IMR-90 (cell line): Measurements from ENCODE around the gene ATP2B1. TPM values are rescaled to one million over a fixed set of nuclear protein-coding genes. Genes with fewer than 3 reads are reported as not detected.

ENCODE experiments used
- ATAC-seq: fragments of 200-7000 bp; cut with Tn5 transposase; 2 replicates; pipeline ENCODE4 v1.9.1; 2020; ENCODE audit warnings: low read depth, mild to moderate bottlenecking, moderate library complexity
- BruUV-seq: library from RNA; stranded (reverse); fragments of 400-500 nt; replicated peaks from 2 replicates; lab custom pipeline; 2021; lab: Mats Ljungman, UMichigan
- CTCF ChIA-PET: fragments of 300-600 bp; formaldehyde crosslinking; extraction: SDS; loops from one replicate; lab custom pipeline; 2021; ENCODE audit warnings: antibody characterized with exemption; lab: Yijun Ruan, JAX
- POLR2A ChIA-PET: fragments of 300-600 bp; sonication (Branson Sonifier 250); formaldehyde crosslinking; loops from one replicate; lab custom pipeline; 2022; ENCODE audit warnings: antibody characterized with exemption; ENCODE audit not compliant: unreplicated experiment; lab: Charles Lee
- DNase-seq: peaks from one replicate; pipeline ENCODE4 v3.0.0; 2013
- H2AFZ ChIP-seq: replicated peaks from 2 replicates; pipeline ENCODE3; 2013; ENCODE audit warnings: low read length, mild to moderate bottlenecking; ENCODE audit not compliant: poor library complexity
- H2AK5ac ChIP-seq: 2 replicates; pipeline ENCODE4 v1.6.1; 2013; ENCODE audit warnings: low read depth, low read length, inconsistent platforms
- H2AK9ac ChIP-seq: replicated peaks from 2 replicates; pipeline ENCODE3; 2013; ENCODE audit warnings: mild to moderate bottlenecking, low read depth, low read length, moderate library complexity; ENCODE audit not compliant: poor library complexity
- H2BK120ac ChIP-seq: 2 replicates; pipeline ENCODE4 v1.6.1; 2013; ENCODE audit warnings: low read depth, low read length, inconsistent platforms
- H2BK15ac ChIP-seq: 3 replicates; pipeline ENCODE4 v1.6.1; 2013; ENCODE audit warnings: low read depth, low read length, inconsistent platforms
- H2BK20ac ChIP-seq: 2 replicates; pipeline ENCODE4 v1.6.1; 2013; ENCODE audit warnings: low read depth, mild to moderate bottlenecking, inconsistent platforms, low read length, moderate library complexity
- H2BK5ac ChIP-seq: 2 replicates; pipeline ENCODE4 v1.6.1; 2013; ENCODE audit warnings: mild to moderate bottlenecking, low read depth, low read length, inconsistent platforms; ENCODE audit not compliant: poor library complexity, severe bottlenecking
- H3K14ac ChIP-seq: replicated peaks from 2 replicates; pipeline ENCODE4 v1.6.1; 2013; ENCODE audit warnings: low read depth, low read length, inconsistent platforms
- H3K18ac ChIP-seq: 2 replicates; pipeline ENCODE4 v1.6.1; 2013; ENCODE audit warnings: low read depth, low read length, control low read depth
- H3K23ac ChIP-seq: 2 replicates; pipeline ENCODE4 v1.6.1; 2013; ENCODE audit warnings: low read depth, low read length, inconsistent platforms
- H3K27ac ChIP-seq: 2 replicates; pipeline ENCODE4 v1.5.1; 2013; ENCODE audit warnings: mild to moderate bottlenecking, control low read depth, low read length; ENCODE audit not compliant: insufficient read depth
- H3K27me3 ChIP-seq: 2 replicates; pipeline ENCODE4 v1.6.1; 2013; ENCODE audit warnings: low read length; ENCODE audit not compliant: control insufficient read depth, insufficient read depth
- H3K36me3 ChIP-seq: 2 replicates; pipeline ENCODE4 v1.6.1; 2013; ENCODE audit warnings: low read length, mixed read lengths; ENCODE audit not compliant: control insufficient read depth, insufficient read depth
- H3K4ac ChIP-seq: 2 replicates; pipeline ENCODE4 v1.6.1; 2013; ENCODE audit warnings: low read depth, low read length, inconsistent platforms
- H3K4me1 ChIP-seq: 2 replicates; pipeline ENCODE4 v1.6.1; 2013; ENCODE audit warnings: low read length, mixed read lengths; ENCODE audit not compliant: control insufficient read depth, insufficient read depth
- H3K4me2 ChIP-seq: 2 replicates; pipeline ENCODE4 v1.6.1; 2013; ENCODE audit warnings: low read depth, mild to moderate bottlenecking, control low read depth, low read length, moderate library complexity
- H3K4me3 ChIP-seq: 2 replicates; pipeline ENCODE4 v1.5.1; 2013; ENCODE audit warnings: low read depth, mild to moderate bottlenecking, control low read depth, low read length, moderate library complexity; ENCODE audit not compliant: insufficient read depth
- H3K56ac ChIP-seq: 2 replicates; pipeline ENCODE4 v1.6.1; 2013; ENCODE audit warnings: low read length, inconsistent platforms; ENCODE audit not compliant: insufficient read depth; ENCODE audit errors: extremely low read depth
- H3K79me1 ChIP-seq, 2 experiments: 2 replicates each; pipeline ENCODE4 v1.6.1; 2013; ENCODE audit warnings: low read length in 2 of 2, inconsistent platforms in 1 of 2, low read depth in 1 of 2
- H3K9ac ChIP-seq: 2 replicates; pipeline ENCODE4 v1.6.1; 2013; ENCODE audit warnings: low read depth, low read length, control low read depth
- H3K9me1 ChIP-seq: 2 replicates; pipeline ENCODE4 v1.6.1; 2013; ENCODE audit warnings: low read length, inconsistent platforms; ENCODE audit not compliant: insufficient read depth
- H3K9me3 ChIP-seq: 2 replicates; pipeline ENCODE4 v1.6.1; 2013; ENCODE audit warnings: low read length; ENCODE audit not compliant: control insufficient read depth, insufficient read depth
- H4K20me1 ChIP-seq: 2 replicates; pipeline ENCODE4 v1.6.1; 2013; ENCODE audit warnings: low read length, inconsistent platforms; ENCODE audit not compliant: insufficient read depth
- H4K5ac ChIP-seq: 2 replicates; pipeline ENCODE4 v1.6.1; 2013; ENCODE audit warnings: mild to moderate bottlenecking, low read depth, low read length, control low read depth
- H4K8ac ChIP-seq, 2 experiments: 2 replicates each; pipeline ENCODE4 v1.6.1; 2013; ENCODE audit warnings: low read depth in 2 of 2, low read length in 2 of 2, control low read depth in 1 of 2, inconsistent platforms in 1 of 2
- H4K91ac ChIP-seq: 2 replicates; pipeline ENCODE4 v1.6.1; 2013; ENCODE audit warnings: low read depth, low read length, inconsistent platforms; ENCODE audit not compliant: insufficient read depth
- CEBPB ChIP-seq: IDR thresholded peaks from 2 replicates; pipeline ENCODE4 v1.6.1; 2012; ENCODE audit warnings: low read depth, low read length, improper control_type of control experiment
- CHD1 ChIP-seq: IDR thresholded peaks from 2 replicates; pipeline ENCODE4 v1.6.1; 2012; ENCODE audit warnings: low read depth, low read length, improper control_type of control experiment
- MAZ ChIP-seq: IDR thresholded peaks from 2 replicates; pipeline ENCODE4 v1.6.1; 2012; ENCODE audit warnings: low read depth, mild to moderate bottlenecking, low read length, improper control_type of control experiment, moderate library complexity, borderline replicate concordance
- MXI1 ChIP-seq: IDR thresholded peaks from 2 replicates; pipeline ENCODE4 v1.6.1; 2012; ENCODE audit warnings: low read depth, mild to moderate bottlenecking, low read length, moderate library complexity, borderline replicate concordance
- NFE2L2 ChIP-seq: fragments of 150-350 bp; IDR thresholded peaks from 2 replicates; pipeline ENCODE4 v1.6.1; 2016; ENCODE audit warnings: low read depth, mild to moderate bottlenecking, low read length
- RCOR1 ChIP-seq: IDR thresholded peaks from 2 replicates; pipeline ENCODE4 v1.6.1; 2012; ENCODE audit warnings: mild to moderate bottlenecking, low read length, improper control_type of control experiment; ENCODE audit not compliant: insufficient replicate concordance
- RFX5 ChIP-seq: IDR thresholded peaks from 2 replicates; pipeline ENCODE4 v1.8.0; 2012; ENCODE audit warnings: low read depth, mild to moderate bottlenecking, low read length, moderate library complexity
- SMC3 ChIP-seq: fragments of 150-350 bp; IDR thresholded peaks from 2 replicates; pipeline ENCODE4 v1.6.1; 2016; ENCODE audit warnings: low read depth, mild to moderate bottlenecking, antibody characterized with exemption, low read length, moderate library complexity
- WGBS, 2 experiments: methylation state at CpG; one replicate each; pipeline versions ENCODE4 v1.1.5 to v1.1.7; 2013; ENCODE audit warnings: missing lambda C conversion rate in 2 of 2; ENCODE audit not compliant: insufficient read length in 1 of 2; ENCODE audit errors: extremely low coverage in 2 of 2; 5-methylcytosine and 5-hydroxymethylcytosine counted together
- dilution Hi-C: fragments of 300-500 bp; cut with HindIII; formaldehyde crosslinking; loops from one replicate; pipeline ENCODE4 v1.14.3; 2018; ENCODE audit warnings: low sequenced_read_pairs; ENCODE audit not compliant: unreplicated experiment
- in situ Hi-C: fragments of 300-500 bp; cut with MboI; formaldehyde crosslinking; loops from 3 replicates; pipeline ENCODE4 v1.14.3; 2019; ENCODE audit warnings: low sequenced_read_pairs, inconsistent platforms, mixed read lengths
- intact Hi-C: fragments of 100-400 bp; cut with micrococcal nuclease; formaldehyde crosslinking; loops from 2 replicates; pipeline ENCODE4 v1.10.0; 2022
- polyA plus RNA-seq, 3 experiments: library from polyadenylated mRNA; depleted of rRNA; stranded (reverse); fragments of >200 nt; gene quantifications; 2 replicates each; pipeline ENCODE4 v1.2.3, GENCODE V29; 2012; ENCODE audit warnings: low replicate concordance in 1 of 3
- total RNA-seq: library from RNA; depleted of rRNA; stranded (reverse); fragments of >200 nt; gene quantifications from 2 replicates; pipeline ENCODE4 v1.2.3, GENCODE V29; 2012

ATP2B1 gene
- total and polyA plus RNA-seq, 2 of the 4 experiments (the other 2 are of a cell fraction), result 9.9 to 32.6 TPM

DNA sequence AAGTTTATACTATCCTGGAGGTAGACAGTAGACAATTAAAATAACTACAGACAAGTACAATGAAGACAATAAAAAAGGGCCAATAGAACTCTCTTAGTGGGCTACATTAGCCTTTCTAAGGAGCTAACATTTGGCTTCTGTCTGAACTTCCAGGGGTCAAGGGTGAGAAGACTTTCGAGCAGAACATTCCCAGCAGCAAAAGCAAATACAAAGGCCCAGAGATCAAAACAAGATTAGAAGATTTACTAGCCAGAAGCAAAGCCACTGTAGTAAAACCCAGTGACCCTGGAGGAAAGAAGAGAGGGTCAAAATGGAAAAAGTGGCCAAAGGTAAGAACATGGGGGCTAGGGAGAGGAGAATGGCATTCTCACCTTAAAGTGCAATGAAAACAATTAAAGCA lies 63.2 kb downstream of the ATP2B1 start:
- no TSS peak for BruUV-seq

More for the DNA sequence above, 63.2 kb downstream of the ATP2B1 start:
- Histone ChIP-seq H2BK5ac (no peak overlapping the region), H3K9me1 (0 out of 2 replicates have a peak, but pooled peaks cover 6% of the 10 kb centered on the region), H2BK15ac (no peak overlapping the region), H2AK5ac (no peak overlapping the region), H3K18ac (no peak overlapping the region), H3K4ac (no peak overlapping the region), H2AFZ (no peak overlapping the region), H3K23ac (no peak overlapping the region), H2BK20ac (no peak overlapping the region), H2AK9ac (no peak overlapping the region), H3K4me2 (no peak overlapping the region), H3K27ac (no peak overlapping the region), H3K9me3 (peaks cover 2% of the 10 kb centered on the region; the same call in 1 of the 2 replicates), H3K14ac (no peak overlapping the region), H3K4me1 (peaks cover 7% of the 10 kb centered on the region; the same call in 1 of the 2 replicates), H4K91ac (no peak overlapping the region), H3K79me1 (peaks cover 43 to 58% of the 10 kb centered on the region in 2 experiments), H2BK120ac (no peak overlapping the region), H4K8ac (no peak overlapping the region), H4K5ac (no peak overlapping the region), H3K4me3 (no peak overlapping the region), H3K56ac (no peak overlapping the region), H3K9ac (no peak overlapping the region), H3K27me3 (no peaks in the 10 kb centered on the region), H3K36me3 (peaks cover 6% of the 10 kb centered on the region), H4K20me1 (0 out of 2 replicates have a peak, but pooled peaks cover 7% of the 10 kb centered on the region)
- DNase-seq (no peak), ATAC-seq (no peak)
- ChIA-PET POLR2A (no interaction called here), CTCF (no interaction called here)
- TF ChIP-seq NFE2L2 (no peak), MAZ (no peak), SMC3 (no peak), CHD1 (no peak), MXI1 (no peak), RFX5 (no peak), CEBPB (no peak), RCOR1 (no peak)
- no CpG with 5 or more reads among the region's 1 CpG for WGBS, 2 experiments
- intact Hi-C loops, result no loop called here
- dilution Hi-C loops, result no loop called here
- in situ Hi-C loops, result no loop called here
